ENCODE data around the gene SLC6A2.
"Not testable (repeated sequence)": the region's sequence is repeated elsewhere in the genome, so short reads cannot be mapped to it uniquely, and the experiment has no call there.

Gene SLC6A2

DNA sequence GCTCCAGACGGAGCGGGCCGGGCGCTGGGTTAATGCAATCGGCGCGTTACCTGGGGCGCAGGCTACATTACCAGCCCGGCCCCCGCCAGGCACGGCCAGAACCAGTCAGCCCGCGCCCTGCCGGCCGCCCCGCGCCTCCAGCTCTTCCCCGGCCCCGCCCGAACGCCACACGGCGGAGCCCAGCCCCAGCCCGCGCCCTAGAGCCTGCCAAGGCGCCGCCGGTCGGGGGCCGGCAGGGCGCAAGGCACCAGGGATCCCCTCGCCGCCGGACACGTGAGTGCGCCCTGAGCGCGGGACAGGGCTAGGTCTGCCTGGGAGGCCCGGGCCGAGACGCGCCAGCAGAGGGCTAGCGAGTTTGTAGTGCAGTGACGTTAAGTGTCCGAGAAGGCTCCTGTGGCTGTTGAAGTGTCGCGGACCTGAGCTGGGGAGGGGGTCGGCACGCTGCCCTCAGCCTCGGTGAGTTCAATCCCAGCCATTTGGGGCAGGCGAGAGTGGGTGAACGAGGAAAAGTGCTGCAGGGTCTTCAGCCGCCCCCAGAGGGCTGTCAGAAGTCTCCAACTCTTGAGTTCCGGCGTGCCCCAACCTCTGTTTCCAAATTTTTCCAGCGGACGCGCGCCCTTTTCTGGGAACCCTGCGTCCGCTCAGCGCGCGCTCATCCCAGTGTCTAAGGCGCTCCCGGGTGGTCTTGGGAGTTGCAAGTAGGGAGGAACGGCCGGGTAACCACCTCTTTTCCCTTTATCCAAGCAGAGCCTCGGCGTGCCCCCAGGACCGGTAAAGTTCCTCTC is at the start of gene SLC6A2:
SLC6A2 (plus strand) TSS at position 92 of the 785 bp plus-strand sequence. CDS start 707 bp downstream, outside the sequence.
- DNase-seq (ENCODE audit: low read depth in 1 of 2, low spot score in 1 of 2), result no peak

DNA sequence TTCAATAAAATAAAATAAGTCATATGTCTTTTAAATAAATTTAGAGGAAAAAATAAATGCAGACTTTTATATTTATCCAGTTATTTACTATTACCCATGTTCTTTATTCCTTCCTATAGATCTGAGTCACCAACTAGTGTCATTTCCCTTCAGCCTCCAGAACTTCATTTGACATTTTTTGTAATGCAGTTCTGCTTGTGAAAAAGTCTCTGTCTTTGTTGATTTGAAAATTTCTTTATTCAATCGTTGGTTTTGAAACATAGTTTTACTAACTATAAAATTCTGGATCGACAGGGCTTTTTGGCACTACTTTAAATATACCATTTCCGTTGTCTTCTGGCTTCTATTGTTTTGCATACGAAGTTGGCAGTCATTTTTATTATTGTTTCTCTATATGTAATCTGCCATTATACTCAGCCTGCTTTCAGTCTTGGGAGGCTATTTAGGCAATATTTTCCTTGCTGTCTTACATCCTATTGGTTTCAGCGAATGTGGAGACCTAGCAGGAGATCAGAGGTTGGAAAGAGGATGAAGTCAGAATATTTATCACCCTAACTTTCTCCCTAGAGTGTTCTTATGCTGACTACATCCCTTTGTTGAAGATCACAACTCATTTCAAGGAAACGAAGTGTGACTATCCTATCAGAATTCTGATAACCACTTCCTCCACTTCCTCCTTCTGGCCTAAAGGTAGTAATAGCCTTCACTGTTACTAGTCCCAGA is 42.0 kb upstream of the SLC6A2 start:
- DNase-seq (ENCODE audit: low read depth in 1 of 2, low spot score in 1 of 2), result no peak

DNA sequence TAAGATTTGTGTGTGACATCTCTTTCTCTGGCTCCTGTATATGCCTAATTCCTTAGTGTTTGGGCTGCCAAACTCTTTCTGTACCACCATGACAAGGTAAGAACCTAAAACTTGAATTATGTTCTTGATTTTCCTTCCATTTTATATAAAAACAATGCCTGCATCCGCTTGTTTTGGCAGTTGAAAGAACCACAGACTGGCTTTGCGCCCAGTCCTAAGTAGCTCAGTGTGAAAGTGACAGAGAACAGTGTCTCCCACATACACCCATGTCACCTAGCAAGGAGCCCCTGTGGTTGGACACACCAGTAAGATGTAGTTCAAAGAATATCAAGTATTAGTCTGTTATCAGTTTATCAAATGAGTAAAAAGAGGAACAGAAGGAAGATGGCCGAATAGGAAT is 40.7 kb upstream of the SLC6A2 start:
- no peak for DNase-seq (ENCODE audit: low read depth in 1 of 2, low spot score in 1 of 2)

DNA sequence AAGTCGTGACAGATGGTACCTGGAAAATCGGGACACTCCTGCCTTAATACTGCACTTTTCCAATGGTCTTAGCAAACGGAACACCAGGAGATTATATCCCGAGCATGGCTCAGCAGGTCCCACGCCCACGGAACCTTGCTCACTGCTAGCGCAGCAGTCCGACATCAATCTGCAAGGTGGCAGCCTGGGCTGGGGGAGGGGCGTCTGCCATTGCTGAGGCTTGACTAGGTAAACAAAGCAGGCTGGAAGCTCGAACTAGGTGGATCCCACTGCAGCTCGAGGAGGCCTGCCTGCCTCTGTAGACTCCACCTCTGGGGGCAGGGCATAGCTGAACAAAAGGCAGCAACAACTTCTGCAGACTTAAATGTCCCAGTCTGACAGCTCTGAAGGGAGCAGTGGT is 40.1 kb upstream of the SLC6A2 start:
- not testable (repeated sequence) for DNase-seq (ENCODE audit: low read depth in 1 of 2, low spot score in 1 of 2)

DNA sequence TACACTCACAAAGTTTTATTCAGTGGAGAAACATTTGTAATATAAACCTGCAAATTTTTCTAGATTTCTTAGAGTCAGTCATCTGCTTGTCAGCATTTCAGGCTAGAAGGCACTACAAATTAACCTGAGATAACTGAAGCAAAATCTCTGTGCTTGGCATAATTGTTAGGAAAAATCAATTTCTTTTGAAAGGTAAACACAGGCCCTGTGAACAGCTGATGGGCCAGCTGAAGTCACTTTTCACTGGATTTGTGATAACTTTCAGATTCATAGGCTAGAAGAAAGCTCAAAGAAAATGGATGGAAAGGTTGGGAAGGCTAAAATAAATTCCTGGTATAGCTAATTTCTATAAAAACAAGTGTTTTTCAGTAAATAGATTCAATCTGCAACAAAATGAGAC is 34.0 kb upstream of the SLC6A2 start:
- DNase-seq (ENCODE audit: low read depth in 1 of 2, low spot score in 1 of 2), result no peak

DNA sequence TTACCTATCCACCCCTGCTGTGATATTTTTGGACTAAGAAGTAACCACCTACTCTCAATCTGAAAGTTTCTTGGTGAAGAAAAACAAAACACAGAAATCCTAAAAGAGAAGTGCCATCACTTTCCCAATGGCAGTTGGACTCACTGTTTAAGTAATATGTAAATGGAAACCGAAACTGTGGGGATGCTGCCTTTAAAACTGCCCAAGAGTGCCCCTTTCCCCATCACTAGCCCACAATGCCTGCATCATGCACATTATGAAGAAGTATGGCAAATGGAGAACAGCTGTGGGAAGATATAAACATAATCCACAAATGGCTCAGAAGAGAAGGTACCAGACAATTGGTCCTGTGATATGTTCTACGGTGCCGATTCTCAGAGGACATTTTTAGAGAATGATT is 33.5 kb upstream of the SLC6A2 start:
- DNase-seq (ENCODE audit: low read depth in 1 of 2, low spot score in 1 of 2), result no peak

DNA sequence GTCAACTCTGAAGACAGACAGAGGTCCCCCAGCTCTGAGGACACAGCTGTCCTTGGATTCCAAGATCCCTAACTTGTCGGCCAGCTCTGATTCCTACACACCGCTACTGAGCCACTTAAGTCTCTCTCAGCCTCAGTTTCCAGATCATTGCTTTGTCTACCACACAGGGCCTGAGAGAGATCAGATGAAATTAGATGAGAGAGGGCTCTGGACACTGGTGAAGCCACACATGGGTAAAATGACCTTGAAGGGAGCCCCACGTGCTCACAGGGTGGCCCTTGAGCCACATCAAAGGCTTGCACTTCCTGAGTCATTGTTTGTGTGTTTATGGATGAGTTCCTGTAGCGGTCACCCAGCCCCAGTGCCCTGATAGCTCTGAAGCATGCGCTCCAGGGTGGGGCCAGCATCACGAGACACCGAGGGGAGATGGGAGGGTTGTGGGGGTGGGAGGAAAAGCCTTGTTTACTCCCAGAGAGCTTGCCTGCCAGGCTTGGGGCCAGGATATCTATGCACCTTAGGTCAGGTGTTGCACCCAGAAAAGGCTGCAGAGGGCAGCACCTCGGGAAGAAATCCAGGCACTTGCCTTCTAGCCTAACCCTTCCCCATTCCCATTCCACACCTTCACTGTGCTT is 32.7 kb upstream of the SLC6A2 start:
- DNase-seq (ENCODE audit: low read depth in 1 of 2, low spot score in 1 of 2), result no peak

DNA sequence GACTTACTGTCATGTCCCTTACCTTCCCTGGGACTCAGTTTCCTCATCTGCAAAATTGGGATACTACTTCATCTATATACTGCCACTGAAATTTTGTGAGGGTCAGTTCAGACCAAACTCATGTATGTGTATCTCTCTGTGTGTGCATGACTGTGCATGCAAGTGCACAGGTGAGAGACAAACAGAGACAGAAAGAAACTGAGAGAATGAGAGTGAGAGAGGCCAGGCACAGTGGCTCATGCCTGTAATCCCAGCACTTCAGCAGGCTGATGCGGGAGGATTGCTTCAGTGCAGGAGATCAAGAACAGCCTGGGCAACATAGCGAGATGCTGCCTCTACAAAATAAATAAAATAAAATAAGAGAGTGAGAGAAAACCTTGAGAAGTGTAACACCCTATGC is 32.1 kb upstream of the SLC6A2 start:
- DNase-seq (ENCODE audit: low read depth in 1 of 2, low spot score in 1 of 2), result no peak

DNA sequence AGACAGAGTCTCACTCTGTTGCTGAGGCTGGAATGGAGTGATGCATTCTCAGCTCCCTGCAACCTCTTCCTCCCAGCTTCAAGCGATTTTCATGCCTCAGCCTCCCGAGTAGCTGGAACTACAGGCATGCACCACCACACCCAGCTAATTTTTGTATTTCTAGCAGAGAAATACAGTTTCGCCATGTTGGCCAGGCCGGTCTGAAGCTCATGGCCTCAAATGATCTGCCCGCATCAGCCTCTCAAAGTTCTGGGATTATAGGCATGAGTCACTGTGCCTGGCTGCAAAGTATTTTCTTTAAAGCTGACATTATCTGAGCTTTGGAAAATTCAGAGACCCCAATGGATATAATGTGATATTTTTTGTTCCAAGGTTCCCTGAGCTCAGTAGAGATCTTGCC is 31.1 kb upstream of the SLC6A2 start:
- DNase-seq (ENCODE audit: low read depth in 1 of 2, low spot score in 1 of 2), result no peak

DNA sequence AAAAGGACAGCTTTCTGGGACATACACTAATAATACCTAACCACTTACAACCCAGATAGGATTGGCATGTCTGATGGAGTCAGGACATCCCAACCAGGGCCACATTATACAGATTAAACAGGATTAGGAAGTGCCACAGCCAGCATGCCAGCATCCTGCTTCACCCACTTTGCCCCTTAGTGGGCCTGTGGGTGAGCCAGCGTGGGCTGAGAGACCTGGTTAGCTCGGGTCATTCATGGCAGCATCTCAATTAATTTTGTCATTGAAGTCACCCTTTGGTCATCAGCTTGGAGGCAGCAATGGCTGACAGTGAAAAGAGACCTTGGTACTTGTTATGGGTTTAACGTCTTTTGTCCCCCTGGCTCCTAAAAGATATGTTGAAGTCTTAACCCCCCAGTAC is 29.9 kb upstream of the SLC6A2 start:
- no peak for DNase-seq (ENCODE audit: low read depth in 1 of 2, low spot score in 1 of 2)

DNA sequence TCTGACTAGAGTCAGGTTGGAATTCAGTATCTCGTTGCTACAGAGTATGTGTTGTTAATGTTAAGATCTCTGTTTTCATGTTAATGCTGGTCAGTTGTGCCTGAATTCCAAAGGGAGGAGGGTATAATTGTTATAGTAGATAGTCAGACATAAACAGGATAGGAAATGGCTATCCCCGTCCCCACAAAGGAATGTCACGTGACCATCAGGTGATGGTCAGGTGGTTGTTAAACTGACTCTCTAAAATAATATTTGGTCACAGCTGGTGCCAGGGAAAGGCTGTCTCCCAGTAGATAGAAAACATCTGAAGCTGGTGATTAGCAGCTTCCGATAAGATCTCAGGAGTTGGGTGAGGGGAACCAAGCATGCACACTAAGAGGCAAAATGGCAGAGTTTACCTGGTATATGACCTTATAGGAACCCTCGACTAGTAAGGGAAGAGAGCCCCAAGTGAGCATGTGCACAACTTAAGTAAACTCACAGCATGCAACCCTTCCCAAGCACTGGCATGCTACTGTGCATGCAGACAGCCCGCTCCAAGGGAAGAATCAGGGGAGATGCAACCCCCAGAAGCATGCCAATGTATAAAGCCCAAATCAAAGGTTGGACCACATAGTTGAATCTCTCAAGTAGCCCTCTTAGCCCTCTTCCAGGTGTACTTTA is 27.4 kb upstream of the SLC6A2 start:
- DNase-seq (ENCODE audit: low read depth in 1 of 2, low spot score in 1 of 2), result no peak

DNA sequence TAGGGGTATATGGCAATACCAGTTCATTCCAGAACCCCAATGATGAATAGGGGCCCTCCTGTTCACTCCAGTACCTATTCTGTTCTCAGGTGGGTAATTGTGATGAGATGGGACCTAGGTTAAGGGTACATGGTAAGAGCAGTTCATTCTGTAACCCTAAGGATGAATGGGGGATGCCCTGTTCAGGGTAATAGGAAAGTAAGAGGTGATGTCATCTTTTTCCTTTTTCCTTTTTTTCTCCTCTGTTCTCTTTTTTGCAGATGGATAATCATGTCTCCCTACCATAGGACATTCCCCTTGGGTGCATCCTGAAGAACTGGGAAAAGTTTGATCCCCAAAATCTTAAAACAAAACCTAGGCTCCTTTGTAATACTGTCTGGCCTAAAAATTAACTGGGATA is 25.0 kb upstream of the SLC6A2 start:
- DNase-seq (ENCODE audit: low read depth in 1 of 2, low spot score in 1 of 2), result no peak

DNA sequence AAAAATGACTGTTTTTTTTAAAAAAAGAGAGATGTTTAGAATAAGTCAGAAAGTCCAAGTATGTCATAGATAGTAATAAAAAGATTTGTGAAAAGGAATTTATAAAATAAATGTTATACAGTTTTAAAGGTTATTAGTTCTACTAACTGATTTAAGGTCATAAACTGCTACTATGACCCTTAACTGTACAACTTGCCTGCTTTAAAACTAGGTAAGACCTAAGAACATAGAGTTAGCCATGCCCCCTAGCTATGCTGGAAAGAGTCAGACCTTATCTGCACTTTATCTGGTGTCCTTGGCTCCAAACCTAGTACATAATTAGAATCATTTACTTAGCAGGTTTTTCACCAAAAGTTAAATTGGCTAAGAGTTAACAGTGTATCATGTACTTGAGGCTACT is 23.5 kb upstream of the SLC6A2 start:
- no peak for DNase-seq (ENCODE audit: low read depth in 1 of 2, low spot score in 1 of 2)

DNA sequence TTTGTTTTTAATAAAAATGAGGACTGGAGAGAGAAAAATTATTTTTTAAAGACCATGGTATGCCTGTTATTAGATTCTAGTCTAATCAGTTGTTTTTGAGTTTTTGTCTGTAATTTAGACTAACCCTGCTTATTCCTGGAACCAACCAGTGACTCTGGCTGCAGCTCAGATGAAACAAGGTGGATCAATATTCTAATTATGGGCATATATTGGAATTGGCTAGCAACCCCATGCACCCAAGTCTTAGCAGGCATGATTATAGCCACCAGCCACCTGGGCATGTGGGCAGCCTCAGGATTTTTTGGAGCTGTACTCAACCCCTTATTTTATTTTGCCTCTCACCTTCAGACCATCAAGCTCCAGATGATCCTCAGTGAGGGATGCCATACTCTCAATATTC is 21.6 kb upstream of the SLC6A2 start:
- no peak for DNase-seq (ENCODE audit: low read depth in 1 of 2, low spot score in 1 of 2)

DNA sequence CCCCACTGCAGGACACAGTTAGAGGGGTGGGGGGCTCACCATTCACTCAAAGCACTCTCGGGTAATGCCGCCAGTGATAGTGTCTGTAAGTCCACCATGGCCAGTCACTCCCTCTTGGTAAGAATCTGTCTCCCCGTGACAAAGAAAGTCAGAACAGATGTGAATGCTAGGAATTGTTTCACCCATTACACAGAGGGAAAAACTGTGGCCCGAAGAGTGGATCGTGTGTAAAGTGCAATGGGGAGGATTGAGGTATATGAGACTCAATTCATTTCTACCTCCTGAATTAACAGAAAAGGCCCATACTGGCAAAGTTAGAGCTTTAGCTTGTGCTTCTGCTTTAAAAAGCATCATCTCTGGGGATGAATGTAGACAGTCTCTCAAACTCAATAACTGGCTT is 17.5 kb upstream of the SLC6A2 start:
- no peak for DNase-seq (ENCODE audit: low read depth in 1 of 2, low spot score in 1 of 2)

DNA sequence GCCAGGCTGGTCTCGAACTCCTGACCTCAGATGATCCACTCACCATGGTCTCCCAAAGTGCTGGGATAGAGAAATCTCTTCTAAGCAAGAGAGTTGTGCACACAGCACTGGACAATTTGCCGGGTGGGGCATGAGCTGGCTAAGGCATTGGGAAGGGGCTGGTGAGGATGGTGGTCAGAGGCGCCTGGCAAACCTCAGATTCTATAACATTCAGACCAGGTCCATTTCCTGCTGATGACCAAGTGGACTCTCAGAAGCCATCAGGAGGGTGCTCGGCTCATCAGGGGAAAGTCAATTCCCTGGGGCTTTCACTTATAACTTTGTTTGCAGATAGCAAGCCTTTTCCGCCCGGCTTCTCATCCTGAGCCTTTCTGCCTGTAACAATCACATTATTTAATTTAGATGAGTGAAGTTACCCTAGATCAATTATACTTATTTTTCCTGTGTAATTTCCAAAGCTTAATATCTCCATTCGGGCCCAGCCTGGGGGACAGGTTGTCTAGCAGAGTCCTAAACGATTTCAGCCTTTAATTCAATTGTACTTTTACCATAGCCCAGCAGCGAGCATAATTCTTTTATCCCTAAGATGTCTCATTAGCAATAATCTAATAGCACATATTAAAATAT is 15.0 kb upstream of the SLC6A2 start:
- no peak for DNase-seq (ENCODE audit: low read depth in 1 of 2, low spot score in 1 of 2)

DNA sequence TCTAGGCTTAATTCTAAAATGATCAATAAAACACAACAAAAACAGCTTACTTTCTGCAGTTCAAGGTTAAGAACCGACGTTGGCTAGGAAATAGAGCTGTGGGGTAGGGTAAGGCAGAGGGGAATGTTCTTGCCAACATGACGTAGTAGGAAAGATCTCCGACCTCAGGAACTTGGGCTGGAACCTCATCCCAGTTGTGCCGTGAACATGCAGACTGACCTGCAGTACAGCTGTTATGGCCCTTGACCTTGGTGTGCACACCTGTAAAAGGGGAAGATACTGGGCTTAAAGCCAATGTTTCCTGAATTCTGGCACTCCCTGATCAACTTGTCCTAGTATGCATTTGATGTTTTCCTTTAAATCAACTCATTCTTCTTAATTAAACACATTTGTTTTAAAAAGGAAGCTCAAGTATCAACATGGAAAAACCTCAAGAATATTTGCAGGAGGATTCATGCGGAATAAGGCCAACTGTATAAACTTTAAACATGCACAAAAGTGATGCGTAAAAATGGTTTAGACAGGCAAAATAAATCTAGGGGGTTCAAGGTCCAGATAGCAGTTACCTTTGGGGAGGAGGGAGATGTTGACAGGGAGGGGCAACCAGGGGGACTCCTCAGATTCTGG is 14.2 kb upstream of the SLC6A2 start:
- no peak for DNase-seq (ENCODE audit: low read depth in 1 of 2, low spot score in 1 of 2)

DNA sequence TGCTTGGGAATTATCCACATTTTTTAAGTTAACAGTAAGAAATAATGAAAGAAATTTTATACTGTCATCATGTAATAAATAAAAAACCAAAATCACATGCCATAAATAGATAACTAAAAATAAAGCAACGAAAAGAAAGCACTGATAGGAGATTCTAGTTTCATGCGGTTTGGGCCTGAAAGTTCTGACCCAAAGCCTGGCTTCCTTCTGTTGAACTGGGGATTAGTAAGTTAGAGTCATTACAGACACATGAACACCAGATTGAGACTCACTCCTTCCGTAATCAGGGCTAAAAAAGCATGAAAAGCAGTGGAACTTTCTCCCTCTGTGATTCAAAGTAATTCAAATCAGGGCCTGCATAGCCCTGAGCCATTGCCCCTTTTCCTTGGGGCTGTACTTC is 13.2 kb upstream of the SLC6A2 start:
- no peak for DNase-seq (ENCODE audit: low read depth in 1 of 2, low spot score in 1 of 2)

DNA sequence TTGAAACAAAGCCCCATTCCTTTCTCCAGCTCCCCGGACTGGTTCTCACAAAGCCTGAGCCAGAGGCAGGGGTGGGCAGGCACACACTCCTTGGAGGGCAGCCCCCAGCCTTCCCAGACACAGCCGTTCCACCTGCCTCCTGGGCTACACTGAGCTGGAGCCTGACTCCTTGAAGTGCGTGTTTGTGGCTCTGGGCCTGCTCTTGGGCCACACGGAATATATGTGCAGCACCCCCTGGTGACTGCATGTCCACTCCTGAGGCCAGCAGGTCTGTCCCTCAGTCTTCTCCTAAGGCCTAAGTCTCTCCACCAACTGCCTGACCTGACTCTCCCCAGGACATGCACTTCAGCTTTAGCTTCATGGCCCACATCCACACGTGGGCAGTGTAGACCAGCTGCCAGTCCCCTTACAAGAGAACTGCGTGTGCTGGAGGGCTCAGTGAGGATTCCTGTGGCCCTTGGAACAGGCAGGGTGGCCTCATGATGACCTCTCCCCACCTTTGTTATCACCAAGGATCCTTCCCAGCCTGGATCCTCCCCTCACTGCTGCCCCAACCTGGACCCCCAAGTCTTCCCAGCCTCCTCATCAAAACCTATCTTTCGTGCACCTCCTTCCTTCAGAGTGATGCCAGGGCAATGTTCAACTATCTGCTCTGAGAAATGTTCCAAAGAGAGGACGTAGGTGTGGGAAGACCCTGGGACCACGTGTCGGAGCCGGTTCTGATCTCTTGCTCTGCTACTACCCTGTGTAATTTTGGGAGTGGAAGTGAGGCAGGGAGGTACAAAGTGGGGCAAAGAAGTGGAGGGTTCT is 12.4 kb upstream of the SLC6A2 start:
- DNase-seq (ENCODE audit: low read depth in 1 of 2, low spot score in 1 of 2), result no peak

DNA sequence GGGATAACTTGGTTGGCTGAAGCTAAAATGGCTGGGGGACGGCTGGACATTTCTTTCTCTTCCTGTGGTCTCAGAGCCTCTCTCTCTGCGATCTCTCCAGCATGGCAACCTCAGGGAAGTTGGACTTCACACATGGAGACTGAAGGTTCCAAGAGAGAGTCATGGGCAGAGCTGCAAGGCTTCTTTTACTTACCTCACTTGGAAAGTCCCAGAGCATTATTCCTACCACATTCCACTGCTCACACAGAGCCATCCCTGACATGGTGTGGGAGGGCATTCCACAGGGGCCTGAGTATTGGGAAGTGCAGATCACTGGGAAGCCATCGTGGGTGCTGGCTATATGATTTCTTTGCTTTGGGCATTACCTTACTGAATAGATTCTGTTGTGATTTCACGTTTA is 9.8 kb upstream of the SLC6A2 start:
- no peak for DNase-seq (ENCODE audit: low read depth in 1 of 2, low spot score in 1 of 2)
